Ascending aorta (tissue), 2 donors: ENCODE data around the gene CD2AP. TPM values are rescaled to one million over a fixed set of nuclear protein-coding genes. Genes with fewer than 3 reads are reported as not detected.

Experiments used
- DNase-seq, 2 donors: peaks; one replicate each; pipeline ENCODE4 v3.0.0-alpha.2; 2019; ENCODE audit warnings: low spot score in 2 of 2
- H3K27ac ChIP-seq, 2 donors: fragments of 200-600 bp; sonication (generic); one replicate each; pipeline ENCODE4 v1.5.1; 2016 to 2017; ENCODE audit warnings: mild to moderate bottlenecking in 1 of 2
- H3K27me3 ChIP-seq: fragments of 200-600 bp; sonication (generic); one replicate; pipeline ENCODE4 v1.5.1; 2017
- H3K36me3 ChIP-seq, 2 donors: fragments of 200-600 bp; sonication (generic); one replicate each; pipeline ENCODE4 v1.5.1; 2016
- H3K4me1 ChIP-seq, 2 donors: fragments of 200-600 bp; sonication (generic); one replicate each; pipeline ENCODE4 v1.5.1; 2016 to 2017; ENCODE audit warnings: mild to moderate bottlenecking in 1 of 2
- H3K4me3 ChIP-seq, 2 donors: fragments of 200-600 bp; sonication (generic); one replicate each; pipeline ENCODE4 v1.5.1; 2016 to 2017; ENCODE audit warnings: mild to moderate bottlenecking in 1 of 2
- H3K9me3 ChIP-seq, 2 donors: fragments of 200-600 bp; sonication (generic); one replicate each; pipeline ENCODE4 v1.5.1; 2016
- intact Hi-C: fragments of 100-400 bp; cut with DNase I; formaldehyde crosslinking; loops from one replicate; pipeline ENCODE4 v1.15.1; 2023
- total RNA-seq: library from RNA; depleted of rRNA; stranded (reverse); fragments of >200 nt; gene quantifications from one replicate; pipeline ENCODE4 v1.1.0, GENCODE V29; 2016
- TF ChIP-seq, protein P1 (sequence below), 3 experiments: fragments of 200-600 bp in 2 of 3; fragments of 450-650 bp in 1 of 3; sonication (generic) in 2 of 3; IDR thresholded peaks; one replicate each; pipeline ENCODE4 v1.5.1; 2016 to 2019; ENCODE audit warnings: antibody characterized with exemption in 3 of 3, mild to moderate bottlenecking in 1 of 3, moderate library complexity in 1 of 3

The CD2AP gene
- total RNA-seq, 1 donor from 2014 or later: 18.9 TPM

DNA sequence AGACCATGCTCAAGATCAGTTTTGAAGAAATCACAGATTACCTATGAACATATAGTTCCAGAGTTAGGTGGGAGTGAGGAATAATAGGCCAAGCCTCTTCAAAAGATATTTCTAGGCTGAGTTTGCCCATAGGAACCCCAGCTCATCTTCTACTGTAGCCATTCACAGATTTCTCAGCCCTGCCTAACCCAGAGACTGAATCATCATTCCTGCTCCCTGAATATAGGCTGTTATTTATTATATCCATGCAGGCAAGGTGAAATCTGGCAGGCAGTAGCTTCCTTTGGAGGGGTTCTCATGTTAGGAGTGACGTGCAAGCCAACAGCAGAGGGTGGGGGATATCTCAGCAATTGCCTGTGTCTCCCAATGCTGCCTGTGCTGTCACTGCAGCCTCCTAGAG lies 195.2 kb downstream of the CD2AP start:
- intact Hi-C loops: no loop called here
- H3K4me1 ChIP-seq: no peaks in the 10 kb centered on the region
- no peaks in the 10 kb centered on the region for H3K36me3 ChIP-seq
- H3K4me3 ChIP-seq: no peak overlapping the region
- H3K27me3 ChIP-seq: no peaks in the 10 kb centered on the region
- H3K27ac ChIP-seq: no peak overlapping the region
- no peaks in the 10 kb centered on the region for H3K9me3 ChIP-seq
- TF ChIP-seq, protein P1, sequence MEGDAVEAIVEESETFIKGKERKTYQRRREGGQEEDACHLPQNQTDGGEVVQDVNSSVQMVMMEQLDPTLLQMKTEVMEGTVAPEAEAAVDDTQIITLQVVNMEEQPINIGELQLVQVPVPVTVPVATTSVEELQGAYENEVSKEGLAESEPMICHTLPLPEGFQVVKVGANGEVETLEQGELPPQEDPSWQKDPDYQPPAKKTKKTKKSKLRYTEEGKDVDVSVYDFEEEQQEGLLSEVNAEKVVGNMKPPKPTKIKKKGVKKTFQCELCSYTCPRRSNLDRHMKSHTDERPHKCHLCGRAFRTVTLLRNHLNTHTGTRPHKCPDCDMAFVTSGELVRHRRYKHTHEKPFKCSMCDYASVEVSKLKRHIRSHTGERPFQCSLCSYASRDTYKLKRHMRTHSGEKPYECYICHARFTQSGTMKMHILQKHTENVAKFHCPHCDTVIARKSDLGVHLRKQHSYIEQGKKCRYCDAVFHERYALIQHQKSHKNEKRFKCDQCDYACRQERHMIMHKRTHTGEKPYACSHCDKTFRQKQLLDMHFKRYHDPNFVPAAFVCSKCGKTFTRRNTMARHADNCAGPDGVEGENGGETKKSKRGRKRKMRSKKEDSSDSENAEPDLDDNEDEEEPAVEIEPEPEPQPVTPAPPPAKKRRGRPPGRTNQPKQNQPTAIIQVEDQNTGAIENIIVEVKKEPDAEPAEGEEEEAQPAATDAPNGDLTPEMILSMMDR (IDR thresholded peaks at IDR 0.05): no peak
- DNase-seq: no peak

GRCh38 chr6:47674673-47675072 lies 197.1 kb downstream of the CD2AP start:
- Histone ChIP-seq H3K4me1 (no peaks in the 10 kb centered on the region), H3K27ac (no peak overlapping the region), H3K9me3 (no peaks in the 10 kb centered on the region), H3K27me3 (no peaks in the 10 kb centered on the region), H3K36me3 (no peaks in the 10 kb centered on the region), H3K4me3 (no peak overlapping the region)
- intact Hi-C loops: no loop called here
- DNase-seq: no peak
- TF ChIP-seq, protein P1 (IDR thresholded peaks at IDR 0.05): no peak

Other genes with a start within 250 kb of the CD2AP start
- gene TNFRSF21, start 167.9 kb upstream of the CD2AP start, total RNA-seq: 1.8 TPM
- gene ADGRF4, start 220.8 kb downstream of the CD2AP start, total RNA-seq: not detected